GM19043 (cell line): ENCODE data around the gene MST1R.

Experiments used
- ATAC-seq: cut with Tn5 transposase; IDR thresholded peaks from one replicate; pipeline ENCODE4 v1.9.1; 2021; ENCODE audit warnings: low read depth; ENCODE audit not compliant: unreplicated experiment

MST1R gene

DNA sequence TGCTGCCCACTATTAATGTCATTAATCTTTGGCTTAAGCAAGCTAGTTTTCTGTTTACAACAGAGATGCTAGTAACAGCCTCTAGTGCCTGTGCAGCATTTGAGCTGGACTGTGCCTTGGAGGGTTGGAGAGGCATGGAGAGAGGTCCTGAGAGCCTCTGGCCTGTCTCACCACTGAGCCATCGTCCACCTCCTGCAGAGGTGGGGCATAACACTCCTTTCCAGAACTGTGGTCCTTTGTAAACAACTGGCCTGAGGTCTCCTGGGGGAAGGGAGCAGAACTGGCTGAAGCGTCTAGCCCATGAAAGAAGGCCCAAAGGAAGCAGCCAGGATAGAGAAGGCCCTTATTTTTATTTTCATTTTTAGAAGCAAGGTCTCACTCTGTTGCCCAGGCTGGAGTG is 24.0 kb downstream of the MST1R start:
- no peak for ATAC-seq

DNA sequence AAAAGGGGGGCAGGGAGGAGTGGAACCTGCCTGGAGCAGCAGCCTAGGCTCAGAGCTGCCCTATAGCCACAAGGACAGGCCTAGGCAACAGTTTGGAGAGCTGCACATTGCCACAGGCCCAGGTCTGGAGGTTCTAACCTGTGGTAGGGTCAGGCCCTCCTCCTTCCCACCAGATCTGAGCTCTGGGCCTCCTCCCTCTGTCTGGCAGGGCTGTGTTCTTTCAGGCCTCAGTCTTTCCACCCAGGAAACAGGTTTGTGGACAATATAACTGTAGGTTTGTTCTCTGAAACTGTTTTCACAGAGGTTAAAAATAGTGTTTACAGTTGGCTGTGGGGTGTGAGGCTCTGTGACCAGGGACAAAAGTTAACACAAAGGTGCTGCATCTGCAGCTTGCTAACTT is 25.0 kb downstream of the MST1R start:
- ATAC-seq = no peak

- ATAC-seq = no peak
These were observed 26.0 kb downstream of the MST1R start for GRCh38 chr3:49877716-49878115.

- ATAC-seq = no peak
These were observed 27.1 kb downstream of the MST1R start for GRCh38 chr3:49876567-49876966.

GRCh38 chr3:49873623-49874022 is 30.1 kb downstream of the MST1R start:
- ATAC-seq = no peak

DNA sequence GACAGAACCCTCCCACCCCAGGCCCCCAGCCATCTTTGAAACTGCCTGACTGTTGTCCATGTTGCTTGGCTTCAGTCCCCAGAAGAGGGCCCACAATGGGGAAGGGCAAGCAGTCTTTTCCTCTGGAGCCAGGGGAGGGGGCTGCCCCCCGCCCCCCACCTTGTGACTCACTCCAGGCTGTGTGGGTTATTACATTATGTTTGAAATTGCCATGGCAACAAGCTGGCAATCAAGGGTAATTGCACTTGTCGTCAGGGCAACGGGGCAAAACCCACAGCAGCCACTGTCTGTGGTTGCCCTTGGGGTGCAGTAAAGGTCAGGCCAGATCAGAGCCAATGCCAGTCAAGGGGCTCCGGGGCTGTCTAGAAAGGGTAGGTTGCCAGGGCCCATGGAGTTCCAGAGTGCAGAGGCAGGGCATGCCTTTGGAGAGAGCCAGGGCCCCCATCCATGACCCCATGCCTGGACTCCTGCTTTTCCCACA is 30.8 kb downstream of the MST1R start:
- ATAC-seq = no peak

- no peak for ATAC-seq
These were observed 32.0 kb downstream of the MST1R start for GRCh38 chr3:49871531-49872153.

DNA sequence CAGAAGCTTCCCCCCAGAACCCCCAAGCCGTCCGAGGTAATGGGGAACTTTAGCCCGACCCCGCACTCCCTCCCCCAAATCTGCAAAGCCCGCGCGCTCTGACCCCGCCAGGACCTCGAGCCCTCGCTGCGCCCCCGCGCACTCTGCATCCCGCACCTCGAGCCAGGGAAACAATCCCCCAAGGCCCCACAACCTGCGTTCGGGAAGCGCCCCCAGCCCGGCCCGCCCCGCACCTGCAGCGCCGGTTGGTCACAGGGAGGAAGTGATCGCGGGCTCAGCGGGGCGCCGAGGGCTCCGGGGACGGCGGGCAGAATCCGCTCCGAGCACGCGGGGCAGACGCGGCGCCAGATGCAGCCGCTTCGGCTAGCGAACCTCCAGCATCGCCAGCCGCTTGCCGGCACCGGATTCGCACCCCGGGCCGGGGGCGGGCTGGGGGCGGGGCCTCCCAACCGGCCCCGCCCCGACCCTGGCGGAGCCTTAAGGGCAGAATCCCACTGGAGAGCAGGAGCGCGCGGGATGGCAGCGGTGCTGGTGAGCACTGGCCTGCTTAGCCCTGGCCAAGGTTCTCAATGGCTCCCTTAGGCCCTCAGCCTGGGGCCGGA is 34.0 kb downstream of the MST1R start, which contains the start of gene CAMKV:
Gene CAMKV (minus strand): TSS at position 382 of the 602 bp plus-strand sequence. CDS start 7,518 bp downstream, outside the sequence.
- ATAC-seq = no peak

- no peak for ATAC-seq
These were observed 34.7 kb downstream of the MST1R start for GRCh38 chr3:49868862-49869466.

DNA sequence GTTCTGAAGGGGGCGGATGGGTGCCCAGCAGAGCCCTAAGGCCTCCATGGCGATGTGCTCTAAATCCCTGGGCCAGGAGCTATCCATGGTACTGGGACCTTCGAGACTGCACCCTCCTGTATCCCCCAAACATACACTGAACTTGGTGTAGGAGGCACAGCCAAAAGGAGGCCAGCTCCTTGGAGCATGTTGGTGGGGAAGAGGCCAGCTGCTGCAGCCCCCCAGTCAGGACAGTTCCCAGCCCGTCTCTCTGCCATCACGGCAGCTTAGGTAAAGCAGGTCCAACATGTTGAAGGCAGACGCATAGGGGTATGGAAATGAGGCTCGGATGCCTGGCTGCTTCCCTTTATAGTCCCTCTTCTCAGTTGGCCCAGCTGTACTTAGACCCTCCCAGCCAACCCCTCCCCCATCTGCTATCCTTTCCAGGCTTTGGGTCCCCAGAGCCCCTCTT is 35.8 kb downstream of the MST1R start:
- no peak for ATAC-seq

GRCh38 chr3:49867400-49867799 is 36.3 kb downstream of the MST1R start:
- no peak for ATAC-seq

GRCh38 chr3:49865198-49865784 is 38.4 kb downstream of the MST1R start:
- ATAC-seq = no peak

DNA sequence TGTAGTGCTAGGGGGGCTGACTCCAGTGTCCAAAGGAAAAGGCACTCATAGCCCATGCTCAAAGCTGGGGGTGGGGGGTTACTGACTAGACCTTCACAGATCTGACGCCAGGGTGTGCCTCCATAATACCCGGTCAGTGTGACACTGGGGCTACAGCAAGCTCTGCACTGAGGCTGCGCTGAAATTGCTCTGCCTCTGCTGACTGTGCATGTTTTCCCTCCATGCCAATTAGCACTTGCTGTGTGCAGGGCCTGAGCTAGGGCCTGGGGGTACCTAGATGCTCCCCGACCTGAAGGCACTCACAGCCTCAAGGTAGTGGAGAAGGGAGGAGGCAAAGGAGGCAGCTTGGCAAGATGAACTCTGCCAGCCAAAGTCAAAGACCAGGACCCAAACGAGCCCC is 39.2 kb downstream of the MST1R start:
- no peak for ATAC-seq

- ATAC-seq = no peak
These were observed 43.9 kb downstream of the MST1R start for GRCh38 chr3:49859576-49860305.

- ATAC-seq = peak; percentile 94
These were observed 47.3 kb downstream of the MST1R start, which contains the start of gene TRAIP for GRCh38 chr3:49856181-49857005. TSS of gene TRAIP (minus strand) at chr3:49856564. CDS start at chr3:49856453, 111 bp downstream.

DNA sequence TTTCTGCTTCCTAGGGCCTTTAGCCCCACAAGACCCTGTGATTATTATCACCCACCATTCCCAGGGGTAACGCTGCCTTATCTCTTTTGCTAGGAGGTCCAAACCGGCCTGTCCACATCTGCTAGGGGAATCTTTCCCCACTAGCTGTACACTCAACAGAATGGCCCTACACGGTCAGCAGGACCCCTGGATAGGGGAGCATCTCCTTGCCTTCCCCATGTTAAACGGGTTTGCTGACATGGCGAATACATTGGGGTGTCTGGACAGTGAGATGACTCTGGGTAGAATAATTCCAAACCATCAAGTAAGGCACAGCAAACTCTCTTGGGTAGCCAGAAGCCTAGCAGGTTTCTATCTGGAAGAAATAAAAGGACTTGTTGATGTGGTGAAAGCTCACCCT is 48.0 kb downstream of the MST1R start:
- no peak for ATAC-seq

- ATAC-seq = no peak
These were observed 58.0 kb downstream of the MST1R start for GRCh38 chr3:49845694-49846093.

GRCh38 chr3:49844464-49845183 is 59.0 kb downstream of the MST1R start:
- ATAC-seq = no peak

- no peak for ATAC-seq
These were observed 60.7 kb downstream of the MST1R start for GRCh38 chr3:49842843-49843517.
